Spleen (tissue), 11 donors: ENCODE data around the gene MOK. TPM values are rescaled to one million over a fixed set of nuclear protein-coding genes. Genes with fewer than 3 reads are reported as not detected.
A peak's percentile ranks its signal among the peaks of the same experiment; 100 is the strongest.

ENCODE experiments used
- DNase-seq: peaks from one replicate; pipeline ENCODE4 v3.0.0-alpha.2; 2020
- H3K27ac ChIP-seq, 8 donors: fragments of 200-600 bp; sonication (generic) in 7 of 8; 1 replicate in 4 of 8; 2 replicates in 4 of 8; pipeline versions ENCODE4 v1.5.0 to v1.8.0; 2016 to 2021; ENCODE audit warnings: inconsistent platforms in 4 of 8, mild to moderate bottlenecking in 4 of 8, moderate library complexity in 1 of 8
- H3K27me3 ChIP-seq, 7 donors: fragments of 200-600 bp; sonication (generic) in 6 of 7; replicated peaks in 1 of 7; 1 replicate in 4 of 7; 2 replicates in 3 of 7; pipeline versions ENCODE4 v1.5.0 to v1.8.0; 2016 to 2021; ENCODE audit warnings: inconsistent platforms in 3 of 7, mild to moderate bottlenecking in 1 of 7
- H3K36me3 ChIP-seq, 6 donors: fragments of 200-600 bp; sonication (generic) in 5 of 6; 1 replicate in 4 of 6; 2 replicates in 2 of 6; pipeline versions ENCODE4 v1.5.0 to v1.8.0; 2016 to 2021; ENCODE audit warnings: inconsistent platforms in 2 of 6
- H3K4me1 ChIP-seq, 6 donors: fragments of 200-600 bp; sonication (generic) in 5 of 6; 1 replicate in 3 of 6; 2 replicates in 3 of 6; pipeline versions ENCODE4 v1.5.0 to v1.8.0; 2016 to 2021; ENCODE audit warnings: inconsistent platforms in 3 of 6
- H3K4me3 ChIP-seq, 8 donors: fragments of 200-600 bp; sonication (generic) in 7 of 8; 1 replicate in 4 of 8; 2 replicates in 4 of 8; pipeline versions ENCODE4 v1.5.0 to v1.8.0; 2016 to 2021; ENCODE audit warnings: inconsistent platforms in 4 of 8, mild to moderate bottlenecking in 4 of 8, moderate library complexity in 2 of 8
- H3K9me3 ChIP-seq, 8 donors: fragments of 200-600 bp; sonication (generic) in 7 of 8; 1 replicate in 4 of 8; 2 replicates in 4 of 8; pipeline versions ENCODE4 v1.5.0 to v1.8.0; 2016 to 2021; ENCODE audit warnings: inconsistent platforms in 4 of 8
- CTCF ChIP-seq, 11 experiments: fragments of 200-600 bp in 7 of 11; fragments of 450-650 bp in 4 of 11; sonication (generic) in 4 of 11; IDR thresholded peaks in 8 of 11; conservative IDR thresholded peaks in 3 of 11; 1 replicate in 7 of 11; 2 replicates in 4 of 11; pipeline versions ENCODE4 v1.4.0 to v1.8.0; 2016 to 2021; ENCODE audit warnings: antibody characterized with exemption in 11 of 11, inconsistent platforms in 4 of 11, mild to moderate bottlenecking in 1 of 11
- POLR2A ChIP-seq, 3 donors: fragments of 450-650 bp; IDR thresholded peaks; one replicate each; pipeline ENCODE4 v1.5.1; 2017; ENCODE audit warnings: antibody characterized with exemption in 3 of 3, mild to moderate bottlenecking in 1 of 3
- POLR2AphosphoS5 ChIP-seq, 3 donors: sonication (generic); formaldehyde crosslinking; IDR thresholded peaks; one replicate each; pipeline ENCODE4 v1.5.1; 2017; ENCODE audit warnings: antibody characterized with exemption in 3 of 3
- WGBS, 5 donors: extraction: QIAGEN DNeasy Blood & Tissue Kit in 3 of 5; methylation state at CpG; one replicate each; pipeline versions ENCODE4 v1.1.5 to v1.1.7; 2013 to 2018; 5-methylcytosine and 5-hydroxymethylcytosine counted together
- intact Hi-C: fragments of 100-400 bp; cut with DNase I; formaldehyde crosslinking; loops from one replicate; pipeline ENCODE4 v1.15.0; 2023; ENCODE audit warnings: low total_unique reads
- polyA plus RNA-seq, 3 donors: library from polyadenylated mRNA; stranded (reverse); fragments of 200-250 nt; gene quantifications; one replicate each; pipeline ENCODE4 v1.2.1, GENCODE V29; 2013
- total RNA-seq, 7 donors: library from RNA; depleted of rRNA in 3 of 7; stranded (reverse); fragments of >200 nt in 3 of 7; fragmentation: NEBNext Ultra II Directional in 4 of 7; extraction: Animal tissue kit (Norgen Biotek cat#: 25700) in 4 of 7; gene quantifications; one replicate each; pipeline versions ENCODE4 v1.1.0 to v1.2.1, GENCODE V29; 2016 to 2021
- donor health status: healthy with polysubstance abuse.
- donor health status: DM: no; HTN: no; CAD: no; lungs with moderate emphysema.
- donor health status: DM: no; HTN: no; CAD: no.
- donor health status: Bipolar disorder and iron deficiency.
- donor health status: healthy.
- donor health status: DM: no; HTN: no; CAD: no.
- donor health status: DM: yes; HTN: yes; CAD: no.

The MOK gene
- total and polyA plus RNA-seq, 10 donors = 4.1 to 12.2 (median 9.9) TPM

- DNase-seq = no peak
- no peak overlapping the region for H3K27ac ChIP-seq
- TF ChIP-seq CTCF (IDR thresholded peaks at IDR 0.05 in 8 of 11, conservative IDR thresholded peaks at IDR 0.05 in 3 of 11) (no peak), POLR2A (IDR thresholded peaks at IDR 0.05) (no peak), POLR2AphosphoS5 (IDR thresholded peaks at IDR 0.05) (no peak)
- WGBS, 5 donors = 95 to 98% (median 96%) methylated on average over 7 of the region's 7 CpGs
- peaks cover 0 to 42% (median 9%) of the 10 kb centered on the region in 6 donors for H3K36me3 ChIP-seq
- intact Hi-C loops = no loop called here
- H3K4me1 ChIP-seq = peaks cover 0 to 21% (median 10%) of the 10 kb centered on the region in 6 donors
- no peaks in the 10 kb centered on the region for H3K27me3 ChIP-seq
- H3K4me3 ChIP-seq = no peak overlapping the region
- H3K9me3 ChIP-seq = no peaks in the 10 kb centered on the region
Observed at GRCh38 chr14:102225386-102225785, 79.6 kb downstream of the MOK start.

GRCh38 chr14:102223682-102224081 lies 81.3 kb downstream of the MOK start:
- no peak overlapping the region for H3K4me3 ChIP-seq
- WGBS, 5 donors = 84 to 93% (median 90%) methylated on average over 6 of the region's 6 CpGs
- H3K36me3 ChIP-seq = peaks cover 0 to 59% (median 14%) of the 10 kb centered on the region in 6 donors
- no peak for TF ChIP-seq POLR2A (IDR thresholded peaks at IDR 0.05)
- H3K9me3 ChIP-seq = no peaks in the 10 kb centered on the region
- no peak overlapping the region for H3K27ac ChIP-seq
- no peak for DNase-seq
- intact Hi-C loops = no loop called here
- H3K4me1 ChIP-seq = peaks cover 0 to 37% (median 23%) of the 10 kb centered on the region in 6 donors
- no peaks in the 10 kb centered on the region for H3K27me3 ChIP-seq

- no peak overlapping the region for H3K4me3 ChIP-seq
- WGBS, 5 donors = 94 to 98% (median 97%) methylated on average over 28 of the region's 28 CpGs
- H3K4me1 ChIP-seq = peaks cover 0 to 37% (median 24%) of the 10 kb centered on the region in 6 donors
- TF ChIP-seq POLR2A (IDR thresholded peaks at IDR 0.05) = no peak
- TF ChIP-seq CTCF (IDR thresholded peaks at IDR 0.05 in 8 of 11, conservative IDR thresholded peaks at IDR 0.05 in 3 of 11) = no peak
- peak in 1 of 3 donors; percentile 33 for TF ChIP-seq POLR2AphosphoS5 (IDR thresholded peaks at IDR 0.05)
- peaks cover 0 to 64% (median 14%) of the 10 kb centered on the region in 6 donors for H3K36me3 ChIP-seq
- H3K27me3 ChIP-seq = no peaks in the 10 kb centered on the region
- H3K27ac ChIP-seq = no peak overlapping the region
- no peak for DNase-seq
- no peaks in the 10 kb centered on the region for H3K9me3 ChIP-seq
- intact Hi-C loops = no loop called here
Observed at GRCh38 chr14:102222751-102223150, 82.2 kb downstream of the MOK start.

GRCh38 chr14:102222009-102222575 lies 82.9 kb downstream of the MOK start:
- Histone ChIP-seq H3K9me3 (no peaks in the 10 kb centered on the region), H3K4me3 (no peak overlapping the region), H3K36me3 (peaks cover 0 to 71% (median 14%) of the 10 kb centered on the region in 6 donors), H3K4me1 (peaks cover 0 to 37% (median 24%) of the 10 kb centered on the region in 6 donors), H3K27ac (no peak overlapping the region), H3K27me3 (no peaks in the 10 kb centered on the region)
- intact Hi-C loops = no loop called here
- no peak for DNase-seq
- WGBS, 5 donors = 91 to 97% (median 93%) methylated on average over 6 to 13 of the region's 13 CpGs
- TF ChIP-seq POLR2A (IDR thresholded peaks at IDR 0.05) (no peak), CTCF (IDR thresholded peaks at IDR 0.05 in 8 of 11, conservative IDR thresholded peaks at IDR 0.05 in 3 of 11) (no peak), POLR2AphosphoS5 (IDR thresholded peaks at IDR 0.05) (no peak)
